GM12875 (cell line): ENCODE data around the gene GBE1.

Experiments used
- H3K4me3 ChIP-seq: one replicate; pipeline ENCODE4 v1.5.1; 2011; ENCODE audit warnings: low read depth, low read length, control low read depth
- TF ChIP-seq, protein P1 (sequence below): IDR thresholded peaks from 2 replicates; pipeline ENCODE4 v1.5.1; 2011; ENCODE audit warnings: low read depth, mild to moderate bottlenecking, control low read depth, inconsistent platforms, low read length, moderate library complexity, borderline replicate concordance; ENCODE audit not compliant: insufficient read depth

The GBE1 gene

DNA sequence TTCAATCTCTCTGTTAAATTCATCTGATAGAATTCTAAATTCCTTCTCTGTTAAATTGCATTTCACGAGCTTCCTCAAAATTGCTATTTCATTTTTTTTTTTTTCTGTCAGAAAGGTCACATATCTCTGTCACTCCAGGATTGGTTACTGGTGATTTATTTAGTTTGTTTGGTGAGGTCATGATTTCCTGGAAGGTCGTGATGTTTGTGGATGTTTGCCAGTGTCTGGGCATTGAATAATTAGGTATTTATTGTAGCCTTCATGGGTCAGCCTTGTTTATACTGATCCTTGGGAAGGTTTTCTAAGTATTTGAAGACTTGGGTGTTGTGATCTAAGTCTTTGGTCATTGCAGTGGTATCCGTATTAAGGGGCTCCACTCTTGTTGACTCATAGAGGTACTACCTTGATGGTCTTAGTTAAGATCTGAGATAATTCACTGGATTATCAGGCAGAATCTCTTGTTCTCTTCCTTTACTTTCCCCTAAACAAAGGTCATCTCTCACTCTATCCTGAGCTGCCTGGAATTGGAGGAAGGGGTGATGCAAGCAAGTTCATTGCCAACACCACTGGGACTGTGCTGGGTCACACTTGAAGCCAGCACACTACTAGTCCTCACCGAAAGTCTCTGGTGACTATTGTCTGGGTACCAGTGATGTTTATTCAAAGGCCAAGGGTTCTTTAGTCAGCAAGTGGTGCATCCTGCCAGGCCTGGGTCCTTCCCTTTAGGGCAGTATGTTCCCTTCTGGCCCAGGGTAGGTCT lies 231.1 kb downstream of the GBE1 start:
- TF ChIP-seq, protein P1, sequence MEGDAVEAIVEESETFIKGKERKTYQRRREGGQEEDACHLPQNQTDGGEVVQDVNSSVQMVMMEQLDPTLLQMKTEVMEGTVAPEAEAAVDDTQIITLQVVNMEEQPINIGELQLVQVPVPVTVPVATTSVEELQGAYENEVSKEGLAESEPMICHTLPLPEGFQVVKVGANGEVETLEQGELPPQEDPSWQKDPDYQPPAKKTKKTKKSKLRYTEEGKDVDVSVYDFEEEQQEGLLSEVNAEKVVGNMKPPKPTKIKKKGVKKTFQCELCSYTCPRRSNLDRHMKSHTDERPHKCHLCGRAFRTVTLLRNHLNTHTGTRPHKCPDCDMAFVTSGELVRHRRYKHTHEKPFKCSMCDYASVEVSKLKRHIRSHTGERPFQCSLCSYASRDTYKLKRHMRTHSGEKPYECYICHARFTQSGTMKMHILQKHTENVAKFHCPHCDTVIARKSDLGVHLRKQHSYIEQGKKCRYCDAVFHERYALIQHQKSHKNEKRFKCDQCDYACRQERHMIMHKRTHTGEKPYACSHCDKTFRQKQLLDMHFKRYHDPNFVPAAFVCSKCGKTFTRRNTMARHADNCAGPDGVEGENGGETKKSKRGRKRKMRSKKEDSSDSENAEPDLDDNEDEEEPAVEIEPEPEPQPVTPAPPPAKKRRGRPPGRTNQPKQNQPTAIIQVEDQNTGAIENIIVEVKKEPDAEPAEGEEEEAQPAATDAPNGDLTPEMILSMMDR, result no peak
- no peak overlapping the region for H3K4me3 ChIP-seq

DNA sequence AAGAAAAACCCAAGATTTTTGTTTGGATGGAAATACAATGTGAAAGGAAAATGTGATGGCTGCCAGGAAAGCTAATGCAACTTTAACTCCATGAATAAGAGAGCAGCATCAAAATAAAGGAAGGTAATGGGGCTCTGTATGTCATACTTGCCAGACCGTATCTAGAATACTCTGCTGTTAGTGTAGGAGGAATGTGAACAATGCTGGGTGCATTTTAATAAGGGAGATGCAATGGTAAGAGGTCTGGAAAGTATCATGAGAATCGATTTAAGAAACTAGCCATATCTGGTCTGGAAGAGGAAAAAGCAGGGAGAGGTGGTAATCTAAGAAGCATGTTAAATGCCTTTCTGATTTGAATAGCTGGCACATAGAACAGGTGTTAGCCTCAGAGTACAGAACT lies 239.6 kb downstream of the GBE1 start:
- TF ChIP-seq, protein P1, result no peak
- no peak overlapping the region for H3K4me3 ChIP-seq

DNA sequence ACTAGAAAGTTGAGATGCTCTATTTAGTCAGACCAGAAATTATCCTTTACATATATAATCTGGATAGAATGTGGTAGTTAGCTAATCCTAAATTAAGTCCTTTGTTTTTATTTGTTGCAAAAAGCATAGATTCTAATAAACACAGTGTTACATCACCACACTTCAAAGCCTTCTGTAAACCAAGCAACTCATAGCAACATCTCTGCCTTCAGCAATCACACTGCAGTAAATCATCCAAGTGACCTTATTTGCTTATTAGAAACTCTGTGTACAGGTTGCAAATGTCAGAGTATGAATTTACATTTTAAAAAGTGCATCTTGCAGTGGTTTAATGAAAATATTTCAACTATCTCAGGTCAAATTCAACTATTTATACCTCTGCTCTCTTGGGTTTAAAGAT lies 242.5 kb downstream of the GBE1 start:
- H3K4me3 ChIP-seq, result no peak overlapping the region
- TF ChIP-seq, protein P1, result no peak

DNA sequence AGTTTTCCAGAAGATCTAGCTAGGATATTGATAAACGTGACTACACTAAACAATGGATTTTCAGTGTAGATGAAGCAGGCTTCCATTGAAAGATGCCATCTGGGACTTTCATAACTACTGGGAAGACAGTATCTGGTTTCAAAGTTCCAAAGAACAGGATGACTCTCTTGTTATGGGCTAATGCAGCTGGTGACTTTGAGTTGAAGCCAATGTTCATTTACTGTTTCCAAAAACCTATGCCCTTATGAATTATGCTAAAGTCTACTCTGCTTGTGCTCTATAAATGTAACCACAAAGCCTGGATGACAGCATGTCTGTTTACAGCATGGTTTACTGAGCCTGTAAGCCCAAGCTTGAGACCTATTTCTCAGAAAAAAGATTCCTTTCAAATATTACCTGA lies 245.4 kb downstream of the GBE1 start:
- no peak overlapping the region for H3K4me3 ChIP-seq
- TF ChIP-seq, protein P1, result no peak

DNA sequence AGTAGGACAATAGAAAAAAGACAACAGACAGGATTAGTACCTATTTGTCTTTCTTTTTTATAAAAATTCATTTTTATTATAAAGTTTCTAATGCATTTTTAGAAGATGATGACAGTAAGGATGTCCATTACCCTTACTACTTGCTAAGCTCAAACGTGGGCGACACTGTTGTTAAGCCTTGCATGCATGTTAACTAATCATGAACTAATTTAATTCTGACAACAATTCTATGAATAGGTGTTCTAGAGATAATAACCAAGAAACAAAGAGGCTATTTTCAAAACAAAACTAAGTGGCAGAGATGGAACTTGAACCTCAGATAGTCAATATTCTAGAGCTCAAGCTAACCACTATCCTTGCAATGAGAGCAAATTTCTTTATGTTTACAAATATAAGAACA lies 247.9 kb downstream of the GBE1 start:
- TF ChIP-seq, protein P1, result no peak
- no peak overlapping the region for H3K4me3 ChIP-seq

DNA sequence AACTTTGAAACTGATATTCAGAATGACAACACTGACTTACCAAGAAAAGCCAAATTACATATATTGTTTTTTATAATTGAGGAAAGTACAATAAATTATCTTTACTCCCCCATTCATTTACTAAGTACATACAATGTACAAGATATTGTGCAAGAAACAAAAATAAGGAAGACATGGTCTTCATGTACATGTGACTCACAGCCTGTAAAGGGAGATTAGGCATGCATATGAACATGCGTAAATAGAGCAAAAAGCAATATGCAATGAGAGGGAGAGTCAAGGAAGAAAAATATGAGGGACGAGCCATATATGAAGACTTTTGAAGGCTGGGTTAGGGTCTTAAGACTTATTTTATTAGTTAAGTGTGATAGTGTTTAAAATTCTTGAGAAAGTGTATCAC lies 258.4 kb downstream of the GBE1 start:
- no peak overlapping the region for H3K4me3 ChIP-seq

DNA sequence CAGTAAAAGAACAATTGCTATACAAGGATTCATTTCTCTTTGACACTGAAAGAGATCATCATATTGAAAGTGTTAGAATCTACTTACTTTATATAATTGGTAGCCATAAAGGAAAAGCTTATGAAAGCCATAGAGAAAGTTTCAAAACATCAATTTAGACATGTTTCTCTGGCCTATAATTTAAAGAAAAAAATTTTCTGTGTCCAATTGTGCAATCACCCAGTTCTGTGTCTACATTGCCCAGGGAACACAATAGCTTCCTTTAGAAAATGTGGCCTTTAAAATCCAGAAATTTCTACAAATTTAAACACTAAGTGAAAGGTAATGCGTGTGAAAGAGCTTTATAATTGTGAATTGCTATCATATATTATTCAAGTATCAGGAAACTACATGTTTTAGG lies 259.2 kb downstream of the GBE1 start:
- TF ChIP-seq, protein P1, result no peak
- H3K4me3 ChIP-seq, result no peak overlapping the region

More for the DNA sequence above, 258.4 kb downstream of the GBE1 start:
- TF ChIP-seq, protein P1, result no peak
